GM12878 (cell line): ENCODE results near the gene SEPTIN1. TPM values are rescaled to one million over a fixed set of nuclear protein-coding genes. Genes with fewer than 3 reads are reported as not detected.
A peak's percentile ranks its signal among the peaks of the same experiment; 100 is the strongest.

Source experiments
- ATF7 ChIP-seq: fragments of 450-650 bp; IDR thresholded peaks from 2 replicates; pipeline ENCODE4 v1.6.1; 2016; ENCODE audit warnings: low read depth, mild to moderate bottlenecking
- BHLHE40 ChIP-seq, 2 experiments: fragments of 450-650 bp in 1 of 2; IDR thresholded peaks; 2 replicates each; pipeline ENCODE4 v1.6.1; 2011 to 2017; ENCODE audit warnings: low read depth in 2 of 2, borderline replicate concordance in 1 of 2, improper control_type of control experiment in 1 of 2, low read length in 1 of 2, mild to moderate bottlenecking in 1 of 2
- DPF2 ChIP-seq: fragments of 450-650 bp; IDR thresholded peaks from 2 replicates; pipeline ENCODE4 v1.6.1; 2017; ENCODE audit warnings: mild to moderate bottlenecking
- HDAC2 ChIP-seq: fragments of 200-600 bp; sonication (generic); IDR thresholded peaks from 2 replicates; pipeline ENCODE4 v1.6.1; 2017
- MTA3 ChIP-seq: IDR thresholded peaks from 2 replicates; pipeline ENCODE4 v1.6.1; 2012; ENCODE audit warnings: low read length, inconsistent platforms, borderline replicate concordance
- NFYB ChIP-seq: IDR thresholded peaks from 2 replicates; pipeline ENCODE4 v1.6.1; 2011; ENCODE audit warnings: low read depth, mild to moderate bottlenecking, low read length, improper control_type of control experiment, moderate library complexity; ENCODE audit not compliant: insufficient read depth
- NRF1 ChIP-seq: conservative IDR thresholded peaks from 2 replicates; pipeline ENCODE4 v1.6.1; 2011; ENCODE audit warnings: mild to moderate bottlenecking, low read depth, low read length, improper control_type of control experiment
- POLR2AphosphoS2 ChIP-seq: IDR thresholded peaks from 2 replicates; pipeline ENCODE4 v1.6.1; 2011; ENCODE audit warnings: low read depth, mild to moderate bottlenecking, low read length, improper control_type of control experiment, moderate library complexity
- RFX5 ChIP-seq: IDR thresholded peaks from 2 replicates; pipeline ENCODE4 v1.6.1; 2011; ENCODE audit warnings: low read depth, low read length, improper control_type of control experiment
- SIX5 ChIP-seq: IDR thresholded peaks from 2 replicates; pipeline ENCODE4 v1.6.1; 2011; ENCODE audit warnings: mild to moderate bottlenecking, low read depth, low read length, moderate library complexity; ENCODE audit not compliant: severe bottlenecking
- SREBF1 ChIP-seq: IDR thresholded peaks from 2 replicates; pipeline ENCODE4 v1.6.1; 2012; ENCODE audit warnings: mild to moderate bottlenecking, low read length
- polyA plus RNA-seq, 11 experiments: library from polyadenylated mRNA; depleted of rRNA in 4 of 11; unstranded in 6 of 11; stranded (reverse) in 5 of 11; fragments of >200 nt; fragmentation: Nextera tagmentation in 4 of 11; fragmentation: Illumina TruSeq in 1 of 11; extraction: Ambion mirVana in 4 of 11; extraction: Trizol in 1 of 11; gene quantifications; 1 replicate in 1 of 11; 2 replicates in 10 of 11; pipeline versions ENCODE4 v1.2.1 to v1.2.3, GENCODE V29; 2011 to 2016; ENCODE audit warnings: inconsistent platforms in 2 of 11, missing spikeins in 2 of 11, low read depth in 1 of 11
- total RNA-seq, 4 experiments: library from RNA; depleted of rRNA in 3 of 4; stranded (reverse); fragments of >200 nt in 3 of 4; fragmentation: Illumina TruSeq in 1 of 4; extraction: Trizol in 1 of 4; gene quantifications; 2 replicates each; pipeline versions ENCODE4 v1.2.1 to v1.2.3, GENCODE V29; 2013 to 2021
- TF ChIP-seq, protein P1 (sequence below): fragments of 150-350 bp; IDR thresholded peaks from 2 replicates; pipeline ENCODE4 v1.6.1; 2014; ENCODE audit warnings: mild to moderate bottlenecking, low read depth, low read length
- TF ChIP-seq, protein P2 (sequence below): fragments of 450-650 bp; IDR thresholded peaks from 2 replicates; pipeline ENCODE4 v1.6.1; 2017; ENCODE audit warnings: mild to moderate bottlenecking, low read depth, inconsistent platforms; ENCODE audit not compliant: poor library complexity, severe bottlenecking
- TF ChIP-seq, protein P3 (sequence below): fragments of 450-650 bp; IDR thresholded peaks from 2 replicates; pipeline ENCODE4 v1.6.1; 2017; ENCODE audit warnings: mild to moderate bottlenecking, moderate library complexity
- TF ChIP-seq, protein P4 (sequence below): fragments of 450-650 bp; IDR thresholded peaks from 2 replicates; pipeline ENCODE4 v1.6.1; 2016; ENCODE audit warnings: mild to moderate bottlenecking, moderate library complexity, borderline replicate concordance

Gene SEPTIN1
- total and polyA plus RNA-seq, 10 of the 15 experiments (the other 5 are each of a cell fraction or from before 2014, with no cell fraction given), result 2.8 to 153 (median 94.1) TPM

DNA sequence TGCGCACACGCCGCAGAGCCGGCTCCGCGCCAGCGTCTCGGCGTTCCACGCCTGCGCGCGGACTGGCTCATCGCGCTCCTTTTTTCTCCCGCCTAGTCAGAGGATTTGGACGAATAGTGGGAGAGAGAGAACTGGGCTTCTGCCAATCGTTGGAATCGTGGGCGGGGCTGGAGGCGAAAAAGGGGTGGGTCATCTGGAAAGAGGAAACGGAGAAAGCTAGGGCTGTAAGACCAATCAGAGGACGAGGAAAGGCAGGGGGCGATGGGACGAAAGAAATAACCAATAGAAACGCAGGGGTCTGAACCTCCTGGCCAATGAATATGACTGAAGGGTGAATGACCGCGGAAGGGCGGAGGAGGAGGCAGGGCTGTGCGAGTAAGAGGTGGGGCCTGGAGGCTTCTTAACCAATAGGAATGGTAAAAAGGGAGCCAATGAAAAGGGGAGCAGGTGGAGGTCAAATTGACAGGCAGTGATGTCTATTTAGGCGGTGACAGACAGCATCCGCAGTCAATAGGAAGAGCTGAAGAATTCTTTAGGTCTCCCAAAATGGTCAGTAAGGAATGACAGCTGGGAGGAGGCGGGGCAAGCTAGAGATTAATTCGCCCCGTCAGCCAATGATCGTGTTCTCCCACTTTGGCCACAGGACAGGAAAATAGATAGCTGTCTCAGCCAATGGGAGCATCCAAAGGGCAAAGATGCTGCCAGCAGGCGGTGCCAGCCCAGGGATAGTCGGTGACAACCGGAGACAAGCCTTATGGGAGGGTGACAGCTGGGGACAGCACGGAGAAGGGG lies 11.7 kb downstream of the SEPTIN1 start, which contains the start of gene TBC1D10B (continued):
- TF ChIP-seq SIX5, result no peak
- TF ChIP-seq, protein P1, sequence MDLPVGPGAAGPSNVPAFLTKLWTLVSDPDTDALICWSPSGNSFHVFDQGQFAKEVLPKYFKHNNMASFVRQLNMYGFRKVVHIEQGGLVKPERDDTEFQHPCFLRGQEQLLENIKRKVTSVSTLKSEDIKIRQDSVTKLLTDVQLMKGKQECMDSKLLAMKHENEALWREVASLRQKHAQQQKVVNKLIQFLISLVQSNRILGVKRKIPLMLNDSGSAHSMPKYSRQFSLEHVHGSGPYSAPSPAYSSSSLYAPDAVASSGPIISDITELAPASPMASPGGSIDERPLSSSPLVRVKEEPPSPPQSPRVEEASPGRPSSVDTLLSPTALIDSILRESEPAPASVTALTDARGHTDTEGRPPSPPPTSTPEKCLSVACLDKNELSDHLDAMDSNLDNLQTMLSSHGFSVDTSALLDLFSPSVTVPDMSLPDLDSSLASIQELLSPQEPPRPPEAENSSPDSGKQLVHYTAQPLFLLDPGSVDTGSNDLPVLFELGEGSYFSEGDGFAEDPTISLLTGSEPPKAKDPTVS, result no peak
- TF ChIP-seq ATF7, result peak; percentile 97
- peak; percentile 99 for TF ChIP-seq DPF2
- TF ChIP-seq NRF1, result peak; percentile 88
- peak; percentile 81 for TF ChIP-seq RFX5
- no peak for TF ChIP-seq POLR2AphosphoS2
- TF ChIP-seq MTA3, result no peak
- TF ChIP-seq, protein P2, sequence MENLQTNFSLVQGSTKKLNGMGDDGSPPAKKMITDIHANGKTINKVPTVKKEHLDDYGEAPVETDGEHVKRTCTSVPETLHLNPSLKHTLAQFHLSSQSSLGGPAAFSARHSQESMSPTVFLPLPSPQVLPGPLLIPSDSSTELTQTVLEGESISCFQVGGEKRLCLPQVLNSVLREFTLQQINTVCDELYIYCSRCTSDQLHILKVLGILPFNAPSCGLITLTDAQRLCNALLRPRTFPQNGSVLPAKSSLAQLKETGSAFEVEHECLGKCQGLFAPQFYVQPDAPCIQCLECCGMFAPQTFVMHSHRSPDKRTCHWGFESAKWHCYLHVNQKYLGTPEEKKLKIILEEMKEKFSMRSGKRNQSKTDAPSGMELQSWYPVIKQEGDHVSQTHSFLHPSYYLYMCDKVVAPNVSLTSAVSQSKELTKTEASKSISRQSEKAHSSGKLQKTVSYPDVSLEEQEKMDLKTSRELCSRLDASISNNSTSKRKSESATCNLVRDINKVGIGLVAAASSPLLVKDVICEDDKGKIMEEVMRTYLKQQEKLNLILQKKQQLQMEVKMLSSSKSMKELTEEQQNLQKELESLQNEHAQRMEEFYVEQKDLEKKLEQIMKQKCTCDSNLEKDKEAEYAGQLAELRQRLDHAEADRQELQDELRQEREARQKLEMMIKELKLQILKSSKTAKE, result peak; percentile 92
- TF ChIP-seq, protein P3, sequence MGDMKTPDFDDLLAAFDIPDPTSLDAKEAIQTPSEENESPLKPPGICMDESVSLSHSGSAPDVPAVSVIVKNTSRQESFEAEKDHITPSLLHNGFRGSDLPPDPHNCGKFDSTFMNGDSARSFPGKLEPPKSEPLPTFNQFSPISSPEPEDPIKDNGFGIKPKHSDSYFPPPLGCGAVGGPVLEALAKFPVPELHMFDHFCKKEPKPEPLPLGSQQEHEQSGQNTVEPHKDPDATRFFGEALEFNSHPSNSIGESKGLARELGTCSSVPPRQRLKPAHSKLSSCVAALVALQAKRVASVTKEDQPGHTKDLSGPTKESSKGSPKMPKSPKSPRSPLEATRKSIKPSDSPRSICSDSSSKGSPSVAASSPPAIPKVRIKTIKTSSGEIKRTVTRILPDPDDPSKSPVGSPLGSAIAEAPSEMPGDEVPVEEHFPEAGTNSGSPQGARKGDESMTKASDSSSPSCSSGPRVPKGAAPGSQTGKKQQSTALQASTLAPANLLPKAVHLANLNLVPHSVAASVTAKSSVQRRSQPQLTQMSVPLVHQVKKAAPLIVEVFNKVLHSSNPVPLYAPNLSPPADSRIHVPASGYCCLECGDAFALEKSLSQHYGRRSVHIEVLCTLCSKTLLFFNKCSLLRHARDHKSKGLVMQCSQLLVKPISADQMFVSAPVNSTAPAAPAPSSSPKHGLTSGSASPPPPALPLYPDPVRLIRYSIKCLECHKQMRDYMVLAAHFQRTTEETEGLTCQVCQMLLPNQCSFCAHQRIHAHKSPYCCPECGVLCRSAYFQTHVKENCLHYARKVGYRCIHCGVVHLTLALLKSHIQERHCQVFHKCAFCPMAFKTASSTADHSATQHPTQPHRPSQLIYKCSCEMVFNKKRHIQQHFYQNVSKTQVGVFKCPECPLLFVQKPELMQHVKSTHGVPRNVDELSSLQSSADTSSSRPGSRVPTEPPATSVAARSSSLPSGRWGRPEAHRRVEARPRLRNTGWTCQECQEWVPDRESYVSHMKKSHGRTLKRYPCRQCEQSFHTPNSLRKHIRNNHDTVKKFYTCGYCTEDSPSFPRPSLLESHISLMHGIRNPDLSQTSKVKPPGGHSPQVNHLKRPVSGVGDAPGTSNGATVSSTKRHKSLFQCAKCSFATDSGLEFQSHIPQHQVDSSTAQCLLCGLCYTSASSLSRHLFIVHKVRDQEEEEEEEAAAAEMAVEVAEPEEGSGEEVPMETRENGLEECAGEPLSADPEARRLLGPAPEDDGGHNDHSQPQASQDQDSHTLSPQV, result no peak
- TF ChIP-seq NFYB, result peak; percentile 85
- TF ChIP-seq BHLHE40 (IDR thresholded peaks at IDR 0.05; ENCODE audit: borderline replicate concordance in 1 of 2, low read depth in 2 of 2, low read length in 1 of 2), result peak in 1 of 2 experiments; percentile 67; a peak in 1 of 4 replicates
- TF ChIP-seq SREBF1, result no peak
- TF ChIP-seq HDAC2, result no peak
- TF ChIP-seq, protein P4, sequence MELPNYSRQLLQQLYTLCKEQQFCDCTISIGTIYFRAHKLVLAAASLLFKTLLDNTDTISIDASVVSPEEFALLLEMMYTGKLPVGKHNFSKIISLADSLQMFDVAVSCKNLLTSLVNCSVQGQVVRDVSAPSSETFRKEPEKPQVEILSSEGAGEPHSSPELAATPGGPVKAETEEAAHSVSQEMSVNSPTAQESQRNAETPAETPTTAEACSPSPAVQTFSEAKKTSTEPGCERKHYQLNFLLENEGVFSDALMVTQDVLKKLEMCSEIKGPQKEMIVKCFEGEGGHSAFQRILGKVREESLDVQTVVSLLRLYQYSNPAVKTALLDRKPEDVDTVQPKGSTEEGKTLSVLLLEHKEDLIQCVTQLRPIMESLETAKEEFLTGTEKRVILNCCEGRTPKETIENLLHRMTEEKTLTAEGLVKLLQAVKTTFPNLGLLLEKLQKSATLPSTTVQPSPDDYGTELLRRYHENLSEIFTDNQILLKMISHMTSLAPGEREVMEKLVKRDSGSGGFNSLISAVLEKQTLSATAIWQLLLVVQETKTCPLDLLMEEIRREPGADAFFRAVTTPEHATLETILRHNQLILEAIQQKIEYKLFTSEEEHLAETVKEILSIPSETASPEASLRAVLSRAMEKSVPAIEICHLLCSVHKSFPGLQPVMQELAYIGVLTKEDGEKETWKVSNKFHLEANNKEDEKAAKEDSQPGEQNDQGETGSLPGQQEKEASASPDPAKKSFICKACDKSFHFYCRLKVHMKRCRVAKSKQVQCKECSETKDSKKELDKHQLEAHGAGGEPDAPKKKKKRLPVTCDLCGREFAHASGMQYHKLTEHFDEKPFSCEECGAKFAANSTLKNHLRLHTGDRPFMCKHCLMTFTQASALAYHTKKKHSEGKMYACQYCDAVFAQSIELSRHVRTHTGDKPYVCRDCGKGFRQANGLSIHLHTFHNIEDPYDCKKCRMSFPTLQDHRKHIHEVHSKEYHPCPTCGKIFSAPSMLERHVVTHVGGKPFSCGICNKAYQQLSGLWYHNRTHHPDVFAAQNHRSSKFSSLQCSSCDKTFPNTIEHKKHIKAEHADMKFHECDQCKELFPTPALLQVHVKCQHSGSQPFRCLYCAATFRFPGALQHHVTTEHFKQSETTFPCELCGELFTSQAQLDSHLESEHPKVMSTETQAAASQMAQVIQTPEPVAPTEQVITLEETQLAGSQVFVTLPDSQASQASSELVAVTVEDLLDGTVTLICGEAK, result peak; percentile 86; the same call in 1 of the 2 replicates
